Central memory CD4-positive, alpha-beta T cell (primary cell): ENCODE data around the gene WFDC1.

Source experiments
- DNase-seq: peaks from one replicate; pipeline ENCODE4 v3.0.0; 2022
- total RNA-seq, 3 experiments: gene quantifications; one replicate each; lab custom pipeline; 2026; lab: John Stamatoyannopoulos, UW

WFDC1 gene, protein sequence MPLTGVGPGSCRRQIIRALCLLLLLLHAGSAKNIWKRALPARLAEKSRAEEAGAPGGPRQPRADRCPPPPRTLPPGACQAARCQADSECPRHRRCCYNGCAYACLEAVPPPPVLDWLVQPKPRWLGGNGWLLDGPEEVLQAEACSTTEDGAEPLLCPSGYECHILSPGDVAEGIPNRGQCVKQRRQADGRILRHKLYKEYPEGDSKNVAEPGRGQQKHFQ
- total RNA-seq: 0 to 0.19 (median 0) reads per million in 3 experiments

GRCh38 chr16:84294531-84295142 is at the start of gene WFDC1:
WFDC1 (plus strand) TSS chr16:84294878; CDS start chr16:84294972, 94 bp downstream.
- no peak for DNase-seq

DNA sequence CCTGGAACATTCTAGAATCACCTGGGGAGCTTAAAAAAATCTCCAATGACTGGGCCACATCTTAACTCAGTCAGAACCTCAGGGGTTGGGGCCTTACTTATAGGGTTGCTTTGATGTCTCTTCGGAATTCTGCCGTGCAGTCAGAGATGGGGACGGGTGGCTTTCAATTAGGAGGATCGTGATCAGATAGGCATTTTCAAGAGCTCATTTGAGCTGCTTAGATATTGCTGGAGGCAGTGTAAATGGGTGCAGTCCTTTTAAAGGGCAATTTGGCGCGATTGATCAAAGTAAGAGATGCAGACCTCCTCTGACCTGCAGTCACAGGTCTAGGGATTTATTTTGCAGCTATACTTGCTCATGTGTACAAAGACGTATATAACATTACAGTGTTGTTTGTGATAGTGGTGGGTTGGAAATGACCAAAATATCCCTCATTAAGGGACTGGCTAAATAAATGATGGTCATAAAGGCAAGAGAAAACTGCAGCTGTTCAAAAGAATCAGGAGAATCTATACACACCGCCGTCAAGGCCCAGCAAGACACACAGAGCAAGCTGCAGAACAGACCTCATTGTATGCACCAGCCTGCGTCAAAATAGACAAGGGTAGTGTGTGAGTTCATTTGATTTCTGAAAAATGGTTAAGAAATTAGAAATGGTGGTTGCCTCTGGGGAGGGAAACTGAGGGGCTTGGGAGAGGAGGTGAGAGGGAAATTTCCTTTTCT is 48.6 kb upstream of the WFDC1 start:
- no peak for DNase-seq

- DNase-seq: no peak
Observed at GRCh38 chr16:84246679-84247077, 48.0 kb upstream of the WFDC1 start.

GRCh38 chr16:84247331-84247730 is 47.3 kb upstream of the WFDC1 start:
- DNase-seq: no peak

- no peak for DNase-seq
Observed at GRCh38 chr16:84247844-84248243, 46.8 kb upstream of the WFDC1 start.

GRCh38 chr16:84252184-84252583 is 42.5 kb upstream of the WFDC1 start:
- no peak for DNase-seq

- no peak for DNase-seq
Observed at GRCh38 chr16:84253173-84253572, 41.5 kb upstream of the WFDC1 start.

DNA sequence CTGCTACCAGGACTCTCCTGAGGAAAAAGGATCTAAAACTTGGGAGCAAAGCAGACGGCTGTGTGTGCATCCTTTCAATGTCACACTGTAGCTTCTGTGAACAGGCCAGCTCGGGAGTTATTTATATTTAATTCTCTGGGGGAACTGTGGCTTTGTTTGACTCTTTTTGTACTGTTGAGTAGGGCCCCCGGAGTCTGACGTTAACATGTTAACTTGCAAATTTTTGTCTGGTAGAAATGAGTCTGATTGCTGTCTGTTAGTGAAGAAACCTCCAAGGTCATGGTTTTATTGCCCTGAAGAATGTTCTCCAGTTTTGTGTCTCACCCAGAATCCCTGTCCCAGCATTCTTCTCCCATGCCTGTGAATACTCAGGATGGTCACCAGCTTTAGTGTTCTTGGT is 40.6 kb upstream of the WFDC1 start:
- no peak for DNase-seq

DNA sequence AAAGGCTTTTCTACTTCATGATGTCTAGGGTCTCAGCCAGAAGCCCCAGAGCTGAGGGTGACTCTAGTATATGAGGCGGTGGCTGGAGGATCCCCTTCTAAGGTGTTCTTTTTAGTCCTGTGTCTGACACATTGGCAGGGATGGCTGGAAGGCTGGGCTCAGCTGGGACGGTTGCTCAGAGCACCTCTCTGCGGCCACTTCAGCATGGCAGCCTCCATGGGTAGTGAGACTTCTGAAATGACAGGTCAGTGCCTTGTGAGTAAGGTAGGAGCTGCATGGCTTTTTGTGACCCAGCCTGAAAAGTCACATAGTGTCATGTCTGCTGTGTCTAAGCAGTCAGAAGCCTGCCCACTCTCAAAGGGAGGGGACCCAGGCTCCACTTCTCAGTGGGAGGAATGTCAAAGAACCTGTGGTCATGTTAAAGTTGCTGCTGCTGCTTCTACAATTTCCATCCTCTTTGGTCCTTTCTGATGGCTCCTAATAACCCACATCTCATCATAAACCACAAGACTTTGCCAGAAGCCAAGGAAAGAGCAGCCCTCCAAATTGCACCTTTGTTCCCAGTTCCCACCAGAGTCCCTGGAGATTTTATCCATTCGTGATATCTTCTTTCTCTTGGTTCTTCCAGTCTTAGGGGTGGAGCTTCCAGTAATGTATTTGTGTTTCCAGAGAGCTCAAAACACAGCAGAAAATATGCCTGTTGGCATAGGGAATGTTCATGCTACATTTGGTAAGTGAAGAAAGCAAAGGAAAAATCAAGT is 39.4 kb upstream of the WFDC1 start:
- DNase-seq: no peak

DNA sequence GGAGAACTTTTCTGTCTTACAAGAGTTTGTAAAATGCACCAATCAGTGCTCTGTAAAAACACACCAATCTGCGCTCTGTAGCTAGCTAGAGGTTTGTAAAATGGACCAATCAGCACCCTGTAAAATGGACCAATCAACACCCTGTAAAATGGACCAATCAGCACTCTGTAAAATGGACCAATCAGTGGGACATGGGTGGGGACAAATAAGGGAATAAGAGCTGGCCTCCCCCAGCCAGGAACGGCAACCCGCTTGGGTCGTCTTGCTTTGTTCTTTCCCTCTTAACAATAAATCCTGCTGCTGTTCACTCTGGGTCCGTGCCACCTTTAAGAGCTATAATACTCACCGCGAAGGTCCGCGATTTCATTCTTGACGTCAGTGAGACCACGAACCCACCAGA is 36.4 kb upstream of the WFDC1 start:
- no peak for DNase-seq

GRCh38 chr16:84259691-84260090 is 35.0 kb upstream of the WFDC1 start:
- DNase-seq: no peak

DNA sequence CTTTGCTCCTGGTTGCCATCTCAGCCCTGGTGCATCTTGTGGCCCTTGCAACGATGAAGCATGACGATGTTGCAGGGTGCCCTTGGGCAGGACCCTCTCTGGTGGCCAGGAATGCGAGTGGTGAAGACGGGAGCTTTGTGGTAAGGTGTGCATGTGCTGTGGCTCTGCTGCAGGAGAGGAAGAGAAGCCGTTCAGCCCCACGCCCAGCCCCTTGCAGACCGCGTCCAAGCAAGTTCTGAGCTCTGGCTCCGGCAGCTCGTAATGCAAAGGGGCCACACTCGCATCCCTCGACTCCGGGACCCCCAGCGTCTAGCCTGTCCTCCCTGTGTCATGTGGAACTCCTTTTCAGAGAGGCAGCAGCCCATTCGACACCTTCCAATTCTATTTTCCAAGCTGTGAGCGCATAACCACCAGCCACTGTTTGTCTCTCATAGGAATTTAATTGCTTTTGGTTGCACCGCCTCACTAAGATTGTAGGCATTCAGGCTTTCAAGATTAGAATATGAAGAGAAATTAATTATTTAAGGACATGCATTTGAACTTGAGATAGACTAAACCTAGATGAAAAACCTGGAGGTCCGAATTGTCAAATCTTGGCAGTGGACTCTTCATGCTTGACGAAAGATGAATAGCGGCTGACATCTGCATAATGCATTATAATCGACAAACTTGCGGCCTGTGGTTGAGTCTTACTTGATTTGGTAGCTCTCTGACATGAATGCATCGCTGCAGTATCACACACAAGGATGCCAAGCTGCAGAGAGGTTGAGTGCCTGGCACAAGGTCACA is 33.7 kb upstream of the WFDC1 start:
- no peak for DNase-seq

DNA sequence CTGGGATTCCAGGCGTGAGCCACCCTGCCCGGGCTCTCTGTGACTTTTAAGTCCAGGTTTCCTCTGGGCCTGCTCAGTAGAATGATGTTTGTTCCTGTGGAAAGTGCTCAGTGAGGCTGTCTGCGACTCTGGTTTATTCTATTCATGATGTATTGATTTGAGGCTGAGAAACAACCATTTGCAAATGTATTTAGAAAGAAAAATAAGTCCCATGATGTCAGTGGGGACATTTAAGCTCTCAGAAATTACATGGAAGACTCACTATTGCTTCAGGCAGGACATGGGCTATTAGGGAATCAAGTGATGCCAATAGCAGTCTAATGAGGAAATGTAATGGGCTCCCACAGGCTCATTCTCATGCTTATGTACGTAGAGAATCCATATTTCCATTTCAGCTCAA is 32.6 kb upstream of the WFDC1 start:
- no peak for DNase-seq

DNA sequence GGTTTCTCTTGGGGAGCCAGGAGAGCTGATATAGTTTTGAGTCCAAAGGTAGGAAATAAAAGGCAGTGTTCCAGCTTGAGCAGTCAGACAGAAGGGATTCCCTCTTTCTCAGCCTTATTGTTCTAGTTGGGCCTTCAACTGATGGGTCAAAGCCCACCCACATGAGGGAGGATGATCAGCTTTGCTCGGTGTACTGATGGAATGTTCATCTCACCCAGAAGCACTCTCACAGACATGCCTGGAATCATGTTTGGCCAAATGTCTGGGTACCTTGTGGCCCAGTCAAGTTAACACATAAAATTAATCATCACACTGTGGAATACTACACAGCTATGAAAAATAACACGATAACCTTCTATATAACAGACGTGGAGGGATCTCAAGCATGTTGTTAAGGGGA is 31.7 kb upstream of the WFDC1 start:
- DNase-seq: no peak

DNA sequence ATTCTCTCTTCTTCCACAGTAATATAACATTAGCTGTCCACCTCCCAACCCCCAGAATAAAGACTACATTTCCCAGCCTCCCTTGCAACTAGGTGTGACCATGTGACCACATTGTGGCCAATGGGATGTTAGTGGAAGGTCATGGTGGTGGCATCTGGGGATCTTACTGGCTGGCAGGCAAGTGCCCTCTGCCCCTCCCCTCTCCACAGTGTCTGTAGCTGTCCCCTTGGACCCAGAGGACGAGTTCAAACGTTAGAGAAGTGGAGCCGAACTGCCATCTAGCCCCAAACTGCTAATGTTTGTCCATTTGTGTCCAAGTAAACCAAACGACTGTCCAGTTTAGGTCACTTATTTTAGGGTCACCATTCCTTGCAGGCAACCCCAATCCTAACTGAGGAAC is 28.2 kb upstream of the WFDC1 start:
- peak; percentile 6 for DNase-seq

DNA sequence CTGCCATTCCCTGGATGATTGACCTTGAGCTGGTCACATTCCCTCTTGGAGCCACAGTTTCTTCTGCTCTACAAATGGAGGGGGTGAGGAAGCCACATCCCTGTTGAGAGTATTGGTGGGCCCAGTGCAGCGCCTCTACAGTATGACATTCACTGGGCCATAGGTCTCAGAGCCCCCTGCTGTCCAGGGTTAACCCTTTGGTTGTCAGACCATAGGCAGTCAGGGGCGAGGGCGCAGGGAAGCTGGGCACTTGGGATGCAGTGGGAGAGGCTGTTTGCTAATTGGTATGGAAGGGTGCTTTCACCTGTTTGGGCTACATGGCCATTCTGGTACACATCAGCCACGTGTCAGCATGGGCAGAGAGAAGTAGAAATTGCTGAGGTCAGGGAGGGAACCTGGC is 27.3 kb upstream of the WFDC1 start:
- no peak for DNase-seq

DNA sequence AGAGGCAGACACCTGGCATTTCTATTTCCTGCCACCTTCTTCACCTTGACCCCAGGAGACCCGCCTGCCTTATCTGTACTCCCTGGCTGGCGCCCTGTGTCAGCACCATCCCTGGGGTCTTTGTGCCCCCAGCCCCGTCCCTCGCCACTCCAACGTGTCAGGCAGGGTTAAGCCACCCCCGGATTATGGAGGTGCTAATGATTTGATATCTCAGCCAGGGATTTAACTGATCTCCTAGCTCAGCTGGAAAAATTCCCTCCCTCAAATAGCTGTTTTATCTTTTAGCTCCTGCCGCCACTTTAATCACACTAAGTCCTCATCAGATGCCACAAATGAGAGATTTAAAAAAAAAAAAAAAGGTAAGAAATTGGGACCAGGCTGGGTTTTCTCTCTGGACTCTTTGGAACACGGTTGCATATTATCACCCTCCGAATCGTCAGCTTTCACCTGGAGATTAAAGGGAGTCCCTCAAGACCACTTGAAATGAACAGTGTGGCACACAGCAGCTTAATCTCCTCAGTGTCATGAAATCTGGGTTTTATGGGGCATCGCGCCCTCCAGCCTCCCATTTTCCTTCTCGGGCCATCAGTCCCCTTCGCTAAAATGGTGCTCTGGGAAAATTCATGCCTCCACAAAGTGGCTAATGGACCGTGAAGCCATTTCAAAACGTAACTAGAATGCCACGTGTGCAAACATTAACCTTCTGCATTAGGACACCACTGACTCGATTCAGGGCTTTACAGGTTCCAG is 26.2 kb upstream of the WFDC1 start:
- DNase-seq: no peak

DNA sequence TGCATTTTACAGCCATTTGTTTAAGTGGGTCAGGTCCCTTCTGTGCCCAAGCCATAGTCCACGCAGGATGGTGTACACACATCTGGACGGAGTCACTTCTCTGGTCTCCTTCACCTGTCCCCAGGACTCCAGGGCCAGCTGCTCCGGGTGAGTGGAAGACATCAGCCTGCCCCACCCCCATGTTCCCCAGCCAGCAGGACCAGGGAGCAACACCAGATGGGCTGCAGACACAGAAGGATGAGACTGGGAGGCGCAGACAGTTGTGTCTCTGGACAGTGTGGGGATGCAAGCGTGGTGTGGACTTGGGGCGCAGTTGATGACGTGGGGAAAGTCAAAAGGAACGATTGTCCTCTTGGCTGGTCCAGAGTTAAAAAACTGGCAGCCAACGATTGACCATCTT is 24.6 kb upstream of the WFDC1 start:
- no peak for DNase-seq

GRCh38 chr16:84270531-84270930 is 24.1 kb upstream of the WFDC1 start:
- DNase-seq: no peak

GRCh38 chr16:84271037-84271436 is 23.6 kb upstream of the WFDC1 start:
- DNase-seq: no peak

- DNase-seq: no peak
Observed at GRCh38 chr16:84271866-84272265, 22.8 kb upstream of the WFDC1 start.
